Measurements from ENCODE around the gene SRD5A3. TPM values are rescaled to one million over a fixed set of nuclear protein-coding genes. Genes with fewer than 3 reads are reported as not detected.

The SRD5A3 gene
- total and polyA plus RNA-seq, 10 of the 15 experiments (the other 5 are each of a cell fraction or from before 2014, with no cell fraction given) = 1.6 to 20.4 (median 6.1) TPM

- no peaks in the 10 kb centered on the region for H3K4me1 ChIP-seq (ENCODE audit: control insufficient read depth, insufficient read depth, low read length)
- 50% methylated on average over 2 of the region's 2 CpGs for WGBS (ENCODE audit: insufficient coverage, insufficient replicate concordance, low lambda C conversion rate, missing lambda C conversion rate)
- H3K4me3 ChIP-seq = no peak overlapping the region
- H2AFZ ChIP-seq (ENCODE audit: control insufficient read depth, low read depth, low read length) = no peak overlapping the region
- TF ChIP-seq TARDBP (IDR thresholded peaks at IDR 0.05; ENCODE audit: borderline replicate concordance) (no peak), NR2F1 (conservative IDR thresholded peaks at IDR 0.05) (no peak), E4F1 (IDR thresholded peaks at IDR 0.05; ENCODE audit: borderline replicate concordance, partially characterized antibody) (no peak), HDGF (IDR thresholded peaks at IDR 0.05) (no peak), SMAD5 (IDR thresholded peaks at IDR 0.05; ENCODE audit: low read depth) (no peak), ATF2 (IDR thresholded peaks at IDR 0.05; ENCODE audit: low read length) (no peak)
- SMC1A ChIA-PET (ENCODE audit: uncharacterized antibody, unreplicated experiment) = interaction anchor here (0.6 to 1.7 kb wide), 2 partner anchors 8 to 14 kb away, joined by 3 to 7 read pairs; partner anchors contain the start of gene TMEM165
- no peaks in the 10 kb centered on the region for H3K36me3 ChIP-seq (ENCODE audit: control insufficient read depth in 2 of 2, insufficient read depth in 2 of 2, low read length in 1 of 2)
- intact Hi-C loops (cut with micrococcal nuclease; ENCODE audit: unreplicated experiment) = no loop called here
- FAIRE-seq (no peak), DNase-seq (ENCODE audit: low read depth, low spot score) (no peak), ATAC-seq (no peak)
- CTCF ChIA-PET = interaction anchor here (1.3 kb wide), 1 partner anchor 8 kb away, joined by 3 read pairs; the partner anchor contains the start of gene TMEM165
- H3K27ac ChIP-seq (ENCODE audit: control insufficient read depth, insufficient read depth) = no peak overlapping the region
- no peaks in the 10 kb centered on the region for H3K9me3 ChIP-seq (replicated peaks; ENCODE audit: control insufficient read depth, insufficient read depth, low read length)
- H3K79me2 ChIP-seq (ENCODE audit: control insufficient read depth, insufficient read depth, low read length) = no peaks in the 10 kb centered on the region
- BruUV-seq (replicated peaks) = no TSS peak
- H4K20me1 ChIP-seq (ENCODE audit: control insufficient read depth, insufficient read depth) = no peaks in the 10 kb centered on the region
- POLR2A ChIA-PET = interaction anchor here (1.7 kb wide), 1 partner anchor 9 kb away, joined by 7 read pairs; the partner anchor contains the start of gene TMEM165
- RAD21 ChIA-PET (ENCODE audit: unreplicated experiment) = no interaction called here
- H3K4me2 ChIP-seq (ENCODE audit: control insufficient read depth, insufficient read depth) = no peak overlapping the region
- no peaks in the 10 kb centered on the region for H3K27me3 ChIP-seq (replicated peaks in 1 of 2; ENCODE audit: control insufficient read depth in 2 of 2, insufficient read depth in 2 of 2, low read length in 1 of 2)
- in situ Hi-C loops (cut with MboI) = no loop called here
- no peak overlapping the region for H3K9ac ChIP-seq (ENCODE audit: control insufficient read depth, insufficient read depth, low read length)
These were observed 40.8 kb downstream of the SRD5A3 start for GRCh38 chr4:55386840-55387239.

Measured in GM12878 (cell line).